Stimulated activated CD4-positive, alpha-beta T cell treated with anti-CD3 and anti-CD28 coated beads, Interleukin-12 subunit alpha, Interleukin-12 subunit beta, amount 100 ng/mL, for 4 hours (primary cell): Measurements from ENCODE around the gene KRTAP24-1.

Source experiments
- DNase-seq: peaks from one replicate; pipeline ENCODE4 v3.0.0-alpha.2; 2020

The KRTAP24-1 gene, protein sequence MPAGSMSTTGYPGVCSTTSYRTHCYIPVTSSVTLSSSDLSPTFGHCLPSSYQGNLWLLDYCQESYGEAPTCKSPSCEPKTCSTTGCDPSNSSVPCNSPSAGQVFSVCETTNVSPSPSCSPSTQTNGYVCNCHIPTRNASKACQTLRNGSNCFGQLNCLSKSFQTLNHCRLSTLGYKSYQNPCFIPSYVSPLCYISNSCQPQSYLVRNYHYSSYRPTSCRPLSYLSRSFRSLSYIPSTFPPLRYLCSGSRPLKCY

DNA sequence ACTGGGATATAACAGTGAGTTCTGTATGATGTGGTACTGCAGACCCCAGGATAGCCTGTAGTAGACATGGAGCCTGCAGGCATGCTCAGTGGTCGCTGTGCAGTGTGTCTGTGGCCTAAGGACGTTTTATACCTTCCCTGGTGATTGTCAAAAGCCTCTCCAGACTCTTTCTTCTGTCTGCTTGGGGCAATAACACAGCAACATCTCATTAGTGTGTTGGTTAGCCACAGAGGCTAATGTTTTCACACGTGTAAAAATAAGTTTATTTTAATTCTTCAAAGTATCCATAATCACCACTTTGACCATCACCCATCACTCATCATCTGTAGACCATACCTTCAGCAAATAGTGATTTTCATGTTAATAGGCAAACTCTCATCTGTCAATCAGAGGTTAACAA is at the start of gene KRTAP24-1:
Gene KRTAP24-1 (minus strand): TSS at position 101 of the 400 bp plus-strand sequence. CDS start 18 bp downstream, at position 83.
- DNase-seq = no peak

DNA sequence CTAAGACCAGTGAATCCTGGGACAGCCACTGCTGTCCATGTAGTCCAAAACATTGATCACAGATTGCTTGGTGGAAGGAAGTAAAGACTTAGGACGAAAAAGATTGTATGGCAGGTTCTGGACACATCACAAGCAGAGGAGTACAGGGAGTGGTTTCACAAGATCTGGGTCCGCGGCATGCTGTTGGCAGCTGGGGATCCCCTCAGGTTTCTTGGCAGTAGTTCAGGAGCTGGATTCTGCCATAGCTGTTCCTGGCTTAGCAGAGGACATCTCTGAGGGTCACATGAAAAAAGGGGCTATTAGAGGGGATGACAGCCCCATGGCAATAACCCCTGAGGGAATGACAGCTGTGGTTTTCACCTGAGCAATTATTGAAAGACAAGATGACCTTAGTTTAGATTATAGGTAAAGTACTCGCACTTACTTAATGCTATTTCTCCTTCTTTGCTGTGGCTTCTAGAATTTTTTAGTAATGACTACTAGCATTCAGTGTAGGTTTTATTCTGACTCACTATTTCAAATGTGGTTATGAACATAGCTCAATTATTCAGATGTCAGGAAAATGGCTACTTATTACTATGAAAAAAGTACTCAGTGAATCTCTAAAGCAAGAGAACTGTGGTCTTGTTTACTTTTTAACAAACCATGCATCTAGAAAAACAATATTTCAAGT is 46.6 kb upstream of the KRTAP24-1 start:
- DNase-seq = no peak

- no peak for DNase-seq
These were observed 43.6 kb upstream of the KRTAP24-1 start for GRCh38 chr21:30326390-30326789.

GRCh38 chr21:30320215-30320614 is 37.5 kb upstream of the KRTAP24-1 start, which contains the start of gene KRTAP26-1:
Gene KRTAP26-1, minus strand, starts transcription at chr21:30320315. Its CDS starts 280 bp downstream, at chr21:30320035.
- no peak for DNase-seq

DNA sequence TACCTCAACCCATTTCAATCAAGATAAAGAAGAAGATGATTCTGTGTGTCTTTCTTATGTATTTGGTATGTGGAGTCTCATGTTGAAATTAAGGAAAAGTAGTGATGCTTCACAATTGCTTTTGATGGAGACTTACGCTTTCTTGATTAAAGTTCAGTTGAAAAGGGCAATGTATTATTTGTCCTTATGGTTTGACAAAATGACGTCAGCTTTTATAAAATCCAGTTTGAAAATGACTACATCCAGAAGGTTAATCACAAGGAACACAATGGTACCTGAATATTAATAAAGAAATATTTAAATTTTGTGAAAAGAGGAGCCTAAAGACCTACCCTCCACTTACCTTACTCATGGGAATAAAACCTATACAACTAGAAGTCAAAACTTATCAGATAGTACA is 33.0 kb upstream of the KRTAP24-1 start:
- no peak for DNase-seq

DNA sequence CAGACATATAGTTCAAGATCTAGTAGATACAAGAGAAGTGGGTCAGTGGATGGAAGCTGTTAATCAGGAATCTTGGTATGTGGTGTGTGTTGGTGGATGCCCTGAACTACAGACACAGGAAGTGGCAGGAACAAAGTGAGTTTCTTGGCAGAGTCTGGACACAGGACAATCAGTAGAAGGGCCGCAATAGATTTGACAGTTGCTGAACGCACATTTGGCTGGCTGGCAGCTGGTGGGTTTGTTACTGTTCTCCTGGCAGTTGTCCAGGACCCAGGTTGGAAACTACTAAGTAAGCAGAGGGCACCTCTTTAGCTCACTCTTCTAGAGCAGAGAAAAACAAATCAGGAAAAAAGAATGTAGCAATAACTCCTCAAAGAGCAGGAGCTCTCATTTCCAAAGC is 24.1 kb upstream of the KRTAP24-1 start:
- DNase-seq = no peak

DNA sequence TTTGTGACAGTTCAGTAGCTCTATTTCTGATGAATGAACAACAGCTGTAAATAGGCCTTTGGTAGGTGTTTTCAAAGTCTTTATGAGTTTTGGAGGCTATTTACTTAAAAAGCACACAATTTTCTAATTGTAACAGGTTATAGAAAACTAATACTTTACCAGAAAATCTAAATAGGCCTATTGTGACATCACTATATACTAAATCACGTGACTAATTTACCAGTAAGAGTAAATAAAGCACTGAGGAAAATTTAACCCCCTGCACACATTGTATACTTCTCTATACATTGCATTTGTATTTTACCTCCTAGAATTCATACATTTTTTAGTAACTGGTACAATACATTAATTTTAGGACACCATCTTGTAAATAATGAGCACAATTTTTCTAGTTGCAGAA is 22.4 kb upstream of the KRTAP24-1 start:
- DNase-seq = no peak

DNA sequence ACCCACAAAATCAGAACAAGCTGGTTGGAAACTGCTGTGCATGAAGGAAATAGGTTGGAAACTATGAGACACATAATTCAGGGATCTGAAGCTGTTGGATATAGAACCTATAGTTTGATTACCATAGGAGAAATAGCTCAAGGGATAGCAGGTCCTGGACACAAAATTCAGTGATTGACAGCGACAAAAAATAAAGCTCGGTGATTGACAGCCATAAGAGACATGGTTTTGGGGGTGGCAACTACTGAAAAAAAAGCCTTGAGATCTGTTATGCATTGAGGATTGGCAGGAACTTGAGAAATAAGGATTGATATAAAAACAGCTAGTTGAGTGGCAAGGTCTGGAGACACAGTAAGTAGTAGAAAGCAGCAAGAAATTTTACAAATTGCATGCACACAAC is 6.5 kb upstream of the KRTAP24-1 start, which contains the start of gene KRTAP25-1:
Gene KRTAP25-1 (minus strand): TSS at position 300 of the 400 bp plus-strand sequence. CDS start 24 bp downstream, at position 276.
- no peak for DNase-seq

GRCh38 chr21:30271611-30272010 is 11.1 kb downstream of the KRTAP24-1 start:
- DNase-seq = no peak

DNA sequence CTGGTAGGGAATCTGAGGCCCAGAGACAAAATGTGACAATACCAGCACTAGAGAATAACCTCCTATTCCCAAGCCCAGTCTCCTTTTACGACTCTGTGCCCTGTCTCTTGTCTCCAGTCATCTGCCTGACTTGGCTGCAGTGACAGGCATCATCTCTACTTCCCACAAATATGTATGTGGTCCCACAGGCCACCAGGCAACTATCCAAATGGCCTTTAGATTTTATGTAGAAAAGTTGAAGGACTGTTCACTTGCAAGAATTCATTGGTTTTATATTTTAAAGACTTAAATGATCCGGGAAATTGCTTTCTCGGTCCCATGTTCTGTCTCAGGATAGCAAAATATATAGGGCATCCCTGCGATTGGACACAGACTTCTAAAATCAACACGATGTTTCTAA is 11.6 kb downstream of the KRTAP24-1 start:
- no peak for DNase-seq

DNA sequence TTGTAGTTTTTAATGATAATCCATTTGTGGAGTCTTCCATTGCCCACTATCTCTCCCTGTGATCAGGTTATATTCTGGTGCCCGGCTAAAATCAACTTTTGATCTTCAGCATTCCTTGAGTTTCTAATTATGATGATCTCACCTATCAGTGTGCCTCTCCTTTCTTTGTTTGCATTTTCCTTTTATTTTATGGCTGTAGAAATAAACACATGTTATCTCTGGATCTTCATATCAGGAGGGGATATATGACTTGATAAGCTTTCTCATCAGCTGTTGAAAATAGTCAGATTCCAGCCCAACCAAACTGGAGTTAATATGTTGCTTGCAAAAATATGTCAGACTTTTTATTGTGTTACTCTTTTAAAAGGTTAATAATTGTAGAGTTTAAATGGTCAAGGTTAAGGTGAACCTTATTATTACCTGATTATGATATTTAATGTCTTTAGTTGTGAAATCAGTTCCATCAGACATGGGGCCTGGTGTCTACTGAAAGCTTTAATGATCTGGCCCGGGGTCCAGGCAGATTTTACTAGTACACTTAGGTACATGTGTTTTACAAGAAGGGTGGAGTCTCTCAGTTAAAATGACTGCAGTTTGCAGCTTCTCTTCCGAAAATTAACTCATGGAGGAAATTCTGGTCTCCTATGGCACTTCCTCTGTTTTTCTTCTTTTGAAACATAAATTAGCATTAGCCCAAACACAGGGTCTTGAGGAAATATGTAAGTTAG is 12.8 kb downstream of the KRTAP24-1 start:
- DNase-seq = no peak

DNA sequence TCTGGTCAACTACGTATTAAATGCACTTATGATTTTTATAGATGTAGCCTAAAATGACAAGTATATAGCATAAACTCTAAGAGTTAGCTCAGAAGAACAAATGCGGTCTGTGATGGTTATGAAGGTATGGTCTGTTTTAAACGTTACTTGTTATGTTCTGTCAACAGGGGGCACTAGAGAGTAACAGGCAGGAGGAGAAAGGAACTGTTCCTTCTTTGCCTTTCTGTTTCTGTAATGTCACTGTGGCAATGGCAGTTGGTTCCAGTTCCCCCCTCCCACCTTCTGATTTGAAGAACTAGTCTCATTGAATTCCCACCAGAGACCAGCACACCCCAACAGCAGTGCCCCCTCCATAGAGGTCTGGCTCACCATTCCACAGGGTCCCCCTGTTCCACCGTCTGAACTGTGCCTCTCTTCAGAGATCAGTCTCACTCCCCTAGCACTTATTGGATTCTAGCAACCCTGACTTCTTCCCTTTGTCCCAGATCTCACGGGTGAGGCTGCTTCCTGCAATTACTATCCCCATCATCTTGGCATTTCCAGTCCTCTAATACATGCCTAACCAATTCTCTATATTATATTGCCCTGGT is 14.0 kb downstream of the KRTAP24-1 start:
- no peak for DNase-seq

GRCh38 chr21:30257773-30258172 is 25.0 kb downstream of the KRTAP24-1 start:
- no peak for DNase-seq

- no peak for DNase-seq
These were observed 26.6 kb downstream of the KRTAP24-1 start for GRCh38 chr21:30256100-30256499.

DNA sequence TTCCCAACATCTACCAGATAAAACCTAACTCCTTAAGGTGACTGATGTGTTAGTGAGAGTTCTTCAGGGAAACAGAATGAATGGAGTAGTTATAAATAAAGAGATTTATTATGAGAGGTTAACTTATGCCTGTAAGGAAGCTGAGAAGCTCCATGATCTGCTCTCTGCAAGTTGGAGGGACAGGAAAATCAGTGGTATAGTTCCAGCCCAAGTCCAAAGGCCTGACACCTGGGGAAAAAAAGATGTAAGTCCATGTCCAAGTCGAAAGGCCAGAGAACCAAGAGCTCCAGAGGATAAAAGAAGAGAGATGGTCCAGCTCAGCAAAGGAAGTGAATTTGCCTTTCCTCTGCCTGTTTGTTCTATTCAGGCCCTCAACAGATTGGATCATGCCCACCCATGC is 27.1 kb downstream of the KRTAP24-1 start:
- DNase-seq = no peak

- no peak for DNase-seq
These were observed 31.0 kb downstream of the KRTAP24-1 start for GRCh38 chr21:30251781-30252180.

GRCh38 chr21:30249936-30250335 is 32.8 kb downstream of the KRTAP24-1 start:
- no peak for DNase-seq

GRCh38 chr21:30248844-30249243 is 33.9 kb downstream of the KRTAP24-1 start:
- no peak for DNase-seq

- no peak for DNase-seq
These were observed 37.7 kb downstream of the KRTAP24-1 start for GRCh38 chr21:30245061-30245460.

DNA sequence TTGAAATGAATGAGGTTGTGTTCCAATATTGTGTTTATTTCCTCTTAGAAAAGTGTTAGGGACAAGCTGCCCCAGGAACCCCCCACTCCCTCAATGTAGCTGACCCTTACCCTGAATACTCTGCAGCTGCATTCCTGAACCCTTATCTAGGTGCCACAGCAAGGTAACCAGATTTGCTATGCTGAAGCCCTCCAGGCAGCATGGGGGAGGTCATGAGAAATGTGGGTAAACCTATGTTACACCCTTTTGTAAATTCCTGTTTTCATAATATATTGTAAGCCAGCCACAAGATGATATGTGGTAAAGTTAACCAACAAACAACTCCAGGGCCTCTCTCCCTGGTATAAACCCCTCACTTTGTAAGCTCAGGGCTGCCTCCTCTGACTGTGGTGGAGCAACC is 39.1 kb downstream of the KRTAP24-1 start:
- no peak for DNase-seq

DNA sequence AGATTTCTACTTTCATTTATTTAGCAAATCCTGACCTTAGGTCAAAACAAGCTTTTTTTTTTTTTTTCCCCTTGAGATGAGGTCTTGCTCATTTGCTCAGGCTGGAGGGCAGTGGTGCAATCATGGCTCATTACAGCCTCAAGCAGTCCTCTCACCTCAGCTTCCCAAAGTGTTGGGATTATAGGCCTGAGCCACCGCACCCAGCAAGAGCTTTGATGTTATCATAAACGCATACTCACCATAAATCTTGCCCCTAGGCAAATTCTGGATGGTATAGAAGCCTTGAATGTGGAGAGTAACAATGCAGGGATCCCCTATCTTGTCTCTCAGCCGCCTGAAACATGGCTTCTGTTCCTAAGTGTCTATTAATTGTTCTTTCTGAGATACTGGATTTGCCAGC is 42.1 kb downstream of the KRTAP24-1 start:
- no peak for DNase-seq

DNA sequence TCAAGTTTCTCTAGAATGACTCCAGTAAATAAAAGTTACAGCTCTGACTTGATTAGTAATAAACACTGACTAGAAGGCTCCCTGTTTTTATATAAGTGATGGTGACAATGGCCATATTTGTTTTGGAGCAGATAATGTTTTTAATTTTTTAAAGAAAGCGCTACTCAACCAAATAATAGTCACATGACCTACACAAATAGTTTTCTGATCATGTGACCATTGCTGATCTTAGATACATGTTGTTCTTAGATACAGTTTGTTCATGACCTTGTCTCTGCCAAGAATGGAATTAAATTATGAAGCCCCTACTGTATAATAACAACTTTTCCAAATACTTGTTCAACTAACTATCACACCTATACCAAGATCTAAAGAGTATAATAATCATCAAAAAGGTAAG is 44.6 kb downstream of the KRTAP24-1 start:
- DNase-seq = no peak

GRCh38 chr21:30234643-30235042 is 48.1 kb downstream of the KRTAP24-1 start:
- no peak for DNase-seq
